H1 (cell line): ENCODE measurements around the gene CKB. TPM values are rescaled to one million over a fixed set of nuclear protein-coding genes. Genes with fewer than 3 reads are reported as not detected.

Source experiments
- CTCF ChIA-PET: fragments of 300-600 bp; sonication (Branson Sonifier 250); formaldehyde crosslinking; loops from one replicate; lab custom pipeline; 2021; ENCODE audit not compliant: partially characterized antibody; lab: Charles Lee
- POLR2A ChIA-PET: fragments of 300-600 bp; sonication (Branson Sonifier 250); formaldehyde crosslinking; loops from one replicate; lab custom pipeline; 2021; ENCODE audit warnings: inconsistent platforms; ENCODE audit not compliant: partially characterized antibody; lab: Charles Lee
- DNase-seq, 2 experiments: peaks; one replicate each; pipeline versions ENCODE4 v3.0.0 to v3.0.0-alpha.2; 2010 to 2022; ENCODE audit warnings: low spot score in 2 of 2, low read depth in 1 of 2, mixed read lengths in 1 of 2
- FAIRE-seq: peaks from 2 replicates; lab custom pipeline; 2011; peaks lifted over from hg19 to GRCh38; lab: Jason Lieb, UNC
- H2AFZ ChIP-seq: 2 replicates; pipeline ENCODE4 v1.8.1; 2012; ENCODE audit warnings: low read length, inconsistent platforms
- H2AK5ac ChIP-seq: 2 replicates; pipeline ENCODE4 v1.6.1; 2013; ENCODE audit warnings: low read depth, low read length
- H2BK120ac ChIP-seq: replicated peaks from 2 replicates; pipeline ENCODE3; 2013; ENCODE audit warnings: low read depth, low read length, inconsistent platforms
- H2BK12ac ChIP-seq: 2 replicates; pipeline ENCODE4 v1.6.1; 2013; ENCODE audit warnings: low read depth, low read length
- H2BK15ac ChIP-seq: 2 replicates; pipeline ENCODE4 v1.6.1; 2013; ENCODE audit warnings: low read length
- H2BK20ac ChIP-seq: 2 replicates; pipeline ENCODE4 v1.6.1; 2013; ENCODE audit warnings: low read length
- H2BK5ac ChIP-seq: 2 replicates; pipeline ENCODE4 v1.6.1; 2013; ENCODE audit warnings: low read depth, low read length
- H3K14ac ChIP-seq: 2 replicates; pipeline ENCODE4 v1.6.1; 2013; ENCODE audit warnings: inconsistent platforms; ENCODE audit not compliant: insufficient read length
- H3K18ac ChIP-seq: 2 replicates; pipeline ENCODE4 v1.6.1; 2013; ENCODE audit warnings: low read length; ENCODE audit errors: extremely low read depth
- H3K23ac ChIP-seq: 2 replicates; pipeline ENCODE4 v1.6.1; 2013; ENCODE audit warnings: inconsistent platforms; ENCODE audit not compliant: insufficient read length
- H3K23me2 ChIP-seq: 2 replicates; pipeline ENCODE4 v1.6.1; 2013; ENCODE audit warnings: low read depth, low read length
- H3K27ac ChIP-seq: 2 replicates; pipeline ENCODE4 v1.6.1; 2011; ENCODE audit warnings: low read depth, low read length, inconsistent platforms
- H3K27me3 ChIP-seq, 4 experiments: replicated peaks in 1 of 4; 1 replicate in 1 of 4; 2 replicates in 3 of 4; pipeline versions ENCODE4 v1.6.1 to v1.8.1; 2011 to 2013; ENCODE audit warnings: low read length in 3 of 4, mild to moderate bottlenecking in 3 of 4, inconsistent platforms in 2 of 4, mixed read lengths in 2 of 4, moderate library complexity in 1 of 4; ENCODE audit not compliant: control insufficient read depth in 3 of 4, insufficient read depth in 3 of 4; ENCODE audit errors: extremely low read depth in 1 of 4
- H3K36me3 ChIP-seq, 4 experiments: 2 replicates each; pipeline versions ENCODE4 v1.6.1 to v1.8.1; 2011 to 2013; ENCODE audit warnings: mild to moderate bottlenecking in 4 of 4, low read length in 3 of 4, moderate library complexity in 2 of 4, control low read depth in 1 of 4, inconsistent platforms in 1 of 4; ENCODE audit not compliant: insufficient read depth in 4 of 4, control insufficient read depth in 2 of 4
- H3K4ac ChIP-seq: replicated peaks from 2 replicates; pipeline ENCODE3; 2013; ENCODE audit warnings: low read length, low read depth, mixed read lengths, inconsistent platforms; ENCODE audit not compliant: insufficient read length
- H3K4me1 ChIP-seq, 4 experiments: replicated peaks in 1 of 4; 1 replicate in 1 of 4; 2 replicates in 3 of 4; pipeline versions ENCODE4 v1.6.1 to v1.8.1; 2011 to 2013; ENCODE audit warnings: low read length in 3 of 4, inconsistent platforms in 2 of 4, mixed read lengths in 1 of 4; ENCODE audit not compliant: insufficient read depth in 4 of 4, control insufficient read depth in 3 of 4
- H3K4me2 ChIP-seq, 2 experiments: 2 replicates each; pipeline versions ENCODE4 v1.6.1 to v1.8.1; 2011 to 2013; ENCODE audit warnings: low read depth in 2 of 2, low read length in 2 of 2, control low read depth in 1 of 2, inconsistent platforms in 1 of 2, mild to moderate bottlenecking in 1 of 2; ENCODE audit not compliant: insufficient read depth in 1 of 2
- H3K4me3 ChIP-seq, 4 experiments: fragments of 200-600, 300-600 bp in 1 of 4; sonication (generic), shearing (Covaris generic), sonication (Bioruptor Twin) in 1 of 4; 2 replicates each; pipeline versions ENCODE4 v1.5.1 to v1.8.1; 2011 to 2016; ENCODE audit warnings: low read length in 4 of 4, low read depth in 3 of 4, control low read depth in 2 of 4, inconsistent platforms in 2 of 4, mild to moderate bottlenecking in 2 of 4, mixed read lengths in 1 of 4, moderate library complexity in 1 of 4; ENCODE audit not compliant: insufficient read depth in 2 of 4; ENCODE audit errors: extremely low read depth in 1 of 4
- H3K56ac ChIP-seq: replicated peaks from 2 replicates; pipeline ENCODE3; 2013; ENCODE audit warnings: low read depth, mild to moderate bottlenecking, mixed read lengths, low read length, inconsistent platforms; ENCODE audit not compliant: insufficient read length
- H3K79me1 ChIP-seq: 2 replicates; pipeline ENCODE4 v1.6.1; 2013; ENCODE audit warnings: low read depth, low read length, control low read depth
- H3K79me2 ChIP-seq, 2 experiments: 2 replicates each; pipeline versions ENCODE4 v1.6.1 to v1.8.1; 2012 to 2013; ENCODE audit warnings: low read length in 2 of 2, mild to moderate bottlenecking in 2 of 2, inconsistent platforms in 1 of 2; ENCODE audit not compliant: insufficient read depth in 2 of 2, control insufficient read depth in 1 of 2
- H3K9ac ChIP-seq, 4 experiments: replicated peaks in 1 of 4; 1 replicate in 1 of 4; 2 replicates in 3 of 4; pipeline versions ENCODE4 v1.6.1 to v1.8.1; 2011 to 2013; ENCODE audit warnings: low read depth in 3 of 4, low read length in 3 of 4, control low read depth in 2 of 4, mild to moderate bottlenecking in 2 of 4, moderate library complexity in 2 of 4, inconsistent platforms in 1 of 4; ENCODE audit errors: extremely low read depth in 1 of 4
- H3K9me3 ChIP-seq, 2 experiments: 2 replicates each; pipeline versions ENCODE4 v1.6.1 to v1.8.1; 2012 to 2013; ENCODE audit warnings: mild to moderate bottlenecking in 2 of 2, moderate library complexity in 2 of 2, control low read depth in 1 of 2, inconsistent platforms in 1 of 2, low read depth in 1 of 2, low read length in 1 of 2, mixed read lengths in 1 of 2; ENCODE audit not compliant: insufficient read depth in 2 of 2
- H4K20me1 ChIP-seq, 2 experiments: replicated peaks in 1 of 2; 2 replicates each; pipeline versions ENCODE3 to v1.8.1; 2011 to 2013; ENCODE audit warnings: inconsistent platforms in 2 of 2, low read length in 2 of 2, mild to moderate bottlenecking in 1 of 2; ENCODE audit not compliant: insufficient read depth in 2 of 2, control insufficient read depth in 1 of 2
- H4K5ac ChIP-seq: 2 replicates; pipeline ENCODE4 v1.6.1; 2013; ENCODE audit warnings: low read length, low read depth, mixed read lengths, inconsistent platforms; ENCODE audit not compliant: insufficient read length
- H4K8ac ChIP-seq: 2 replicates; pipeline ENCODE4 v1.8.0; 2013; ENCODE audit warnings: mild to moderate bottlenecking, moderate library complexity, low read length, inconsistent platforms; ENCODE audit not compliant: insufficient read depth; ENCODE audit errors: extremely low read depth
- H4K91ac ChIP-seq: replicated peaks from 2 replicates; pipeline ENCODE3; 2013; ENCODE audit warnings: low read length, mixed read lengths, inconsistent platforms; ENCODE audit not compliant: insufficient read length
- EGR1 ChIP-seq: IDR thresholded peaks from 2 replicates; pipeline ENCODE4 v1.6.1; 2011; ENCODE audit warnings: low read depth, low read length, borderline replicate concordance
- JUND ChIP-seq: IDR thresholded peaks from 2 replicates; pipeline ENCODE4 v1.6.1; 2011; ENCODE audit warnings: mild to moderate bottlenecking, improper control_type of control experiment, low read length
- PHF8 ChIP-seq: fragments of 200-600 bp; sonication (generic); conservative IDR thresholded peaks from 2 replicates; pipeline ENCODE4 v1.7.1; 2012; ENCODE audit warnings: low read depth, mild to moderate bottlenecking, inconsistent platforms, low read length, moderate library complexity
- RFX5 ChIP-seq: IDR thresholded peaks from 2 replicates; pipeline ENCODE4 v1.6.1; 2011; ENCODE audit warnings: low read depth, low read length, improper control_type of control experiment, borderline replicate concordance
- SIN3A ChIP-seq, 2 experiments: IDR thresholded peaks in 1 of 2; conservative IDR thresholded peaks in 1 of 2; 2 replicates each; pipeline ENCODE4 v1.6.1; 2011 to 2012; ENCODE audit warnings: low read length in 2 of 2, improper control_type of control experiment in 1 of 2, low read depth in 1 of 2, mild to moderate bottlenecking in 1 of 2
- TAF7 ChIP-seq: optimal IDR thresholded peaks from 2 replicates; pipeline ENCODE3; 2011; ENCODE audit warnings: low read depth, mild to moderate bottlenecking, inconsistent platforms, low read length, moderate library complexity, borderline replicate concordance
- TBP ChIP-seq: IDR thresholded peaks from 2 replicates; pipeline ENCODE4 v1.6.1; 2011; ENCODE audit warnings: low read depth, low read length, improper control_type of control experiment
- whole genome bisulfite sequencing, 2 experiments: shearing (Covaris generic) in 1 of 2; methylation state at CpG; one replicate each; pipeline versions ENCODE4 v1.1.6 to v1.1.7; 2013 to 2015; ENCODE audit warnings: low lambda C conversion rate in 2 of 2, mixed read lengths in 2 of 2, inconsistent platforms in 1 of 2, low coverage in 1 of 2, missing lambda C conversion rate in 1 of 2; ENCODE audit not compliant: insufficient replicate concordance in 2 of 2, insufficient coverage in 1 of 2, insufficient read length in 1 of 2; ENCODE audit errors: extremely low coverage in 1 of 2, missing lambda C conversion rate in 1 of 2; 5-methylcytosine and 5-hydroxymethylcytosine counted together
- polyA plus RNA-seq, 7 experiments: library from polyadenylated mRNA; depleted of rRNA in 3 of 7; stranded (reverse) in 5 of 7; unstranded in 2 of 7; fragments of >200 nt in 5 of 7; fragments of 200-250 nt in 2 of 7; gene quantifications; 1 replicate in 5 of 7; 2 replicates in 1 of 7; 4 replicates in 1 of 7; pipeline versions ENCODE4 v1.2.1 to v1.2.3, GENCODE V29; 2011 to 2013; ENCODE audit warnings: missing spikeins in 2 of 7, mixed read lengths in 2 of 7
- total RNA-seq: library from RNA; stranded (reverse); fragmentation: NEBNext Ultra II Directional; extraction: Animal tissue kit (Norgen Biotek cat#: 25700); gene quantifications from 2 replicates; pipeline ENCODE4 v1.2.1, GENCODE V29; 2021
- TF ChIP-seq, protein P1 (sequence below): IDR thresholded peaks from 2 replicates; pipeline ENCODE4 v1.6.1; 2011; ENCODE audit warnings: low read depth, mild to moderate bottlenecking, low read length; ENCODE audit not compliant: insufficient read depth
- TF ChIP-seq, protein P2 (sequence below): IDR thresholded peaks from 2 replicates; pipeline ENCODE4 v1.6.1; 2012; ENCODE audit warnings: inconsistent platforms

Gene CKB
- total and polyA plus RNA-seq, 2 of the 8 experiments (the other 6 are each of a cell fraction or from before 2014, with no cell fraction given): 538 to 950 TPM

DNA sequence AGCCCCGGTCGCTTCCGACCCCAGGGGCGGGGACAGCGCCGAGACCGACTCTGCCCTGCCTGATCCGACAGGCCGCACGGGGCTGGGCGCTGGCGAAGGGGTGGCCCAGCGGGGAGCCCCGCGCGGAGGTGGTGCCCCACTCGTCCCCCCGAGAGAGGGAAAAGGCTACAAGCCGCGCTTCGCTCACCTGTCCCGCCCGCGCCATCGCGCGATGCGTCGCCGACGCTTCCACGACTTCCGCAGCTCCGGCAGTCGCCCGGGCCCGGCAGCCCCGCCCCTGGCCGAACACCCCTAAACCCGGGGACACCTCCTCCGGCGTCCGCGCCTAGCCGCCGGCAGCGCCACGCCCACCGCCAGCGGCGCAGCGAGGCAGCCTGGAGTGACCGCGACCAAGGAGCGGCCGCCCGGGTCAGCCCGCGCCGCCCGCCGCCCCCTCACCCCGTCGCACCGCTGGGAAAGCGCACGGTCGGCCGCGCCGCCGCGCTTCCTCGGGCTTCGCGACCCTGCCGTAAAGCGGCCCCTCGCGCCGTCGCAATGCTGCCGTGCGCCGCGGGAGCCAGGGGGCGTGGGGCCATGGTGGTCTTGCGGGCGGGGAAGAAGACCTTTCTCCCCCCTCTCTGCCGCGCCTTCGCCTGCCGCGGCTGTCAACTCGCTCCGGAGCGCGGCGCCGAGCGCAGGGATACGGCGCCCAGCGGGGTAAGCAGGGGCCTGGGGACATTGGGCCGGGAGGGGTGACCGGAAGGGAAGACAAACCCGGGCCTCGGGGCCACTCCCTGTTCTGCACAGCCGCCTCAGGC, 40.0 kb upstream of the CKB start, which contains the start of the genes BAG5 and COA8:
Gene BAG5 (minus strand): TSS at position 229 of the 797 bp plus-strand sequence. CDS start 1,493 bp downstream, outside the sequence.
Gene COA8 (plus strand): TSS at position 532 of the 797 bp plus-strand sequence. CDS start 42 bp downstream, at position 574.
- Histone ChIP-seq H2AFZ (peak within 1 kb of the TSS; percentile 47; the same call in 1 of the 2 replicates), H4K91ac (no peak within 1 kb of the TSS), H2BK120ac (no peak within 1 kb of the TSS), H3K27me3 (no peaks in the 10 kb centered on the region), H2BK5ac (peak within 1 kb of the TSS; percentile 54; the same call in 1 of the 2 replicates), H3K14ac (peak within 1 kb of the TSS; percentile 19), H3K4me2 (peak within 1 kb of the TSS; percentile 85 to 87), H2BK12ac (no peak within 1 kb of the TSS; the same call in 1 of the 2 replicates), H3K18ac (no peak within 1 kb of the TSS; the same call in 1 of the 2 replicates), H3K79me1 (peaks cover 11% of the 10 kb centered on the region; the same call in 1 of the 2 replicates), H3K23me2 (peaks cover 12% of the 10 kb centered on the region; the same call in 1 of the 2 replicates), H3K56ac (peak within 1 kb of the TSS; percentile 57), H2BK20ac (no peak within 1 kb of the TSS), H3K4ac (no peak within 1 kb of the TSS), H3K27ac (peak within 1 kb of the TSS; percentile 94), H3K23ac (no peak within 1 kb of the TSS), H4K20me1 (peaks cover 8 to 11% of the 10 kb centered on the region in 2 experiments), H2BK15ac (no peak within 1 kb of the TSS), H3K4me1 (peaks cover 0 to 4% (median 1%) of the 10 kb centered on the region in 4 experiments; a peak in 3 of 7 replicates), H3K36me3 (peaks cover 0 to 21% (median 12%) of the 10 kb centered on the region in 4 experiments; a peak in 7 of 8 replicates), H2AK5ac (no peak within 1 kb of the TSS; the same call in 1 of the 2 replicates), H4K8ac (peak within 1 kb of the TSS; percentile 98), H3K9me3 (no peaks in the 10 kb centered on the region), H4K5ac (peak within 1 kb of the TSS; percentile 40), H3K79me2 (peaks cover 12 to 82% of the 10 kb centered on the region in 2 experiments), H3K9ac (peak within 1 kb of the TSS; percentile 81 to 89 (median 86)), H3K4me3 (peak within 1 kb of the TSS; percentile 82 to 97 (median 91))
- WGBS, 2 experiments: 2% methylated on average over 60 of the region's 109 CpGs; no CpG with 5 or more reads in 1 of the 2 experiments
- POLR2A ChIA-PET: interaction anchor here (0.6 to 2.7 kb wide), 21 partner anchors 13 to 333 kb away, joined by 3 to 40 read pairs (median 4); partner anchors contain the start of genes CKB, TRMT61A, XRCC3 and ZFYVE21
- DNase-seq (peak; percentile 61 to 92), FAIRE-seq (no peak)
- CTCF ChIA-PET: interaction anchor here (0.6 to 2.6 kb wide), 6 partner anchors 10 to 759 kb away, joined by 3 to 14 read pairs (median 6); no protein-coding TSS in a partner anchor
- TF ChIP-seq SIN3A (conservative IDR thresholded peaks at IDR 0.05 in 1 of 2, IDR thresholded peaks at IDR 0.05 in 1 of 2; ENCODE audit: low read depth in 1 of 2, low read length in 2 of 2) (peak; percentile 63 to 65; a peak in 2 of 4 replicates), EGR1 (peak; percentile 90), JUND (peak; percentile 57; the same call in 1 of the 2 replicates), TBP (peak; percentile 34; the same call in 1 of the 2 replicates), TAF7 (no peak), RFX5 (no peak), PHF8 (peak; percentile 83)
- TF ChIP-seq, protein P1, sequence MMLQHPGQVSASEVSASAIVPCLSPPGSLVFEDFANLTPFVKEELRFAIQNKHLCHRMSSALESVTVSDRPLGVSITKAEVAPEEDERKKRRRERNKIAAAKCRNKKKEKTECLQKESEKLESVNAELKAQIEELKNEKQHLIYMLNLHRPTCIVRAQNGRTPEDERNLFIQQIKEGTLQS: peak; percentile 71; the same call in 1 of the 2 replicates
- TF ChIP-seq, protein P2, sequence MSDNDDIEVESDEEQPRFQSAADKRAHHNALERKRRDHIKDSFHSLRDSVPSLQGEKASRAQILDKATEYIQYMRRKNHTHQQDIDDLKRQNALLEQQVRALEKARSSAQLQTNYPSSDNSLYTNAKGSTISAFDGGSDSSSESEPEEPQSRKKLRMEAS: peak; percentile 36; the same call in 1 of the 2 replicates
